IMR-90 (cell line): Measurements from ENCODE around the gene NEIL1. TPM values are rescaled to one million over a fixed set of nuclear protein-coding genes. Genes with fewer than 3 reads are reported as not detected.

Source experiments
- ATAC-seq: fragments of 200-7000 bp; cut with Tn5 transposase; 2 replicates; pipeline ENCODE4 v1.9.1; 2020; ENCODE audit warnings: low read depth, mild to moderate bottlenecking, moderate library complexity
- BruUV-seq: library from RNA; stranded (reverse); fragments of 400-500 nt; replicated peaks from 2 replicates; lab custom pipeline; 2021; lab: Mats Ljungman, UMichigan
- CTCF ChIA-PET: fragments of 300-600 bp; formaldehyde crosslinking; extraction: SDS; loops from one replicate; lab custom pipeline; 2021; ENCODE audit warnings: antibody characterized with exemption; lab: Yijun Ruan, JAX
- POLR2A ChIA-PET: fragments of 300-600 bp; sonication (Branson Sonifier 250); formaldehyde crosslinking; loops from one replicate; lab custom pipeline; 2022; ENCODE audit warnings: antibody characterized with exemption; ENCODE audit not compliant: unreplicated experiment; lab: Charles Lee
- DNase-seq: peaks from one replicate; pipeline ENCODE4 v3.0.0; 2013
- H2AFZ ChIP-seq: replicated peaks from 2 replicates; pipeline ENCODE3; 2013; ENCODE audit warnings: low read length, mild to moderate bottlenecking; ENCODE audit not compliant: poor library complexity
- H2AK5ac ChIP-seq: 2 replicates; pipeline ENCODE4 v1.6.1; 2013; ENCODE audit warnings: low read depth, low read length, inconsistent platforms
- H2AK9ac ChIP-seq: replicated peaks from 2 replicates; pipeline ENCODE3; 2013; ENCODE audit warnings: mild to moderate bottlenecking, low read depth, low read length, moderate library complexity; ENCODE audit not compliant: poor library complexity
- H2BK120ac ChIP-seq: 2 replicates; pipeline ENCODE4 v1.6.1; 2013; ENCODE audit warnings: low read depth, low read length, inconsistent platforms
- H2BK15ac ChIP-seq: 3 replicates; pipeline ENCODE4 v1.6.1; 2013; ENCODE audit warnings: low read depth, low read length, inconsistent platforms
- H2BK20ac ChIP-seq: 2 replicates; pipeline ENCODE4 v1.6.1; 2013; ENCODE audit warnings: low read depth, mild to moderate bottlenecking, inconsistent platforms, low read length, moderate library complexity
- H2BK5ac ChIP-seq: 2 replicates; pipeline ENCODE4 v1.6.1; 2013; ENCODE audit warnings: mild to moderate bottlenecking, low read depth, low read length, inconsistent platforms; ENCODE audit not compliant: poor library complexity, severe bottlenecking
- H3K14ac ChIP-seq: replicated peaks from 2 replicates; pipeline ENCODE4 v1.6.1; 2013; ENCODE audit warnings: low read depth, low read length, inconsistent platforms
- H3K18ac ChIP-seq: 2 replicates; pipeline ENCODE4 v1.6.1; 2013; ENCODE audit warnings: low read depth, low read length, control low read depth
- H3K23ac ChIP-seq: 2 replicates; pipeline ENCODE4 v1.6.1; 2013; ENCODE audit warnings: low read depth, low read length, inconsistent platforms
- H3K27ac ChIP-seq: 2 replicates; pipeline ENCODE4 v1.5.1; 2013; ENCODE audit warnings: mild to moderate bottlenecking, control low read depth, low read length; ENCODE audit not compliant: insufficient read depth
- H3K27me3 ChIP-seq: 2 replicates; pipeline ENCODE4 v1.6.1; 2013; ENCODE audit warnings: low read length; ENCODE audit not compliant: control insufficient read depth, insufficient read depth
- H3K36me3 ChIP-seq: 2 replicates; pipeline ENCODE4 v1.6.1; 2013; ENCODE audit warnings: low read length, mixed read lengths; ENCODE audit not compliant: control insufficient read depth, insufficient read depth
- H3K4ac ChIP-seq: 2 replicates; pipeline ENCODE4 v1.6.1; 2013; ENCODE audit warnings: low read depth, low read length, inconsistent platforms
- H3K4me1 ChIP-seq: 2 replicates; pipeline ENCODE4 v1.6.1; 2013; ENCODE audit warnings: low read length, mixed read lengths; ENCODE audit not compliant: control insufficient read depth, insufficient read depth
- H3K4me2 ChIP-seq: 2 replicates; pipeline ENCODE4 v1.6.1; 2013; ENCODE audit warnings: low read depth, mild to moderate bottlenecking, control low read depth, low read length, moderate library complexity
- H3K4me3 ChIP-seq: 2 replicates; pipeline ENCODE4 v1.5.1; 2013; ENCODE audit warnings: low read depth, mild to moderate bottlenecking, control low read depth, low read length, moderate library complexity; ENCODE audit not compliant: insufficient read depth
- H3K56ac ChIP-seq: 2 replicates; pipeline ENCODE4 v1.6.1; 2013; ENCODE audit warnings: low read length, inconsistent platforms; ENCODE audit not compliant: insufficient read depth; ENCODE audit errors: extremely low read depth
- H3K79me1 ChIP-seq, 2 experiments: 2 replicates each; pipeline ENCODE4 v1.6.1; 2013; ENCODE audit warnings: low read length in 2 of 2, inconsistent platforms in 1 of 2, low read depth in 1 of 2
- H3K9ac ChIP-seq: 2 replicates; pipeline ENCODE4 v1.6.1; 2013; ENCODE audit warnings: low read depth, low read length, control low read depth
- H3K9me1 ChIP-seq: 2 replicates; pipeline ENCODE4 v1.6.1; 2013; ENCODE audit warnings: low read length, inconsistent platforms; ENCODE audit not compliant: insufficient read depth
- H3K9me3 ChIP-seq: 2 replicates; pipeline ENCODE4 v1.6.1; 2013; ENCODE audit warnings: low read length; ENCODE audit not compliant: control insufficient read depth, insufficient read depth
- H4K20me1 ChIP-seq: 2 replicates; pipeline ENCODE4 v1.6.1; 2013; ENCODE audit warnings: low read length, inconsistent platforms; ENCODE audit not compliant: insufficient read depth
- H4K5ac ChIP-seq: 2 replicates; pipeline ENCODE4 v1.6.1; 2013; ENCODE audit warnings: mild to moderate bottlenecking, low read depth, low read length, control low read depth
- H4K8ac ChIP-seq, 2 experiments: 2 replicates each; pipeline ENCODE4 v1.6.1; 2013; ENCODE audit warnings: low read depth in 2 of 2, low read length in 2 of 2, control low read depth in 1 of 2, inconsistent platforms in 1 of 2
- H4K91ac ChIP-seq: 2 replicates; pipeline ENCODE4 v1.6.1; 2013; ENCODE audit warnings: low read depth, low read length, inconsistent platforms; ENCODE audit not compliant: insufficient read depth
- BHLHE40 ChIP-seq: fragments of 150-350 bp; IDR thresholded peaks from 2 replicates; pipeline ENCODE4 v1.6.1; 2016; ENCODE audit warnings: mild to moderate bottlenecking, low read depth, low read length
- CEBPB ChIP-seq: IDR thresholded peaks from 2 replicates; pipeline ENCODE4 v1.6.1; 2012; ENCODE audit warnings: low read depth, low read length, improper control_type of control experiment
- CHD1 ChIP-seq: IDR thresholded peaks from 2 replicates; pipeline ENCODE4 v1.6.1; 2012; ENCODE audit warnings: low read depth, low read length, improper control_type of control experiment
- ELK1 ChIP-seq: fragments of 150-350 bp; IDR thresholded peaks from 2 replicates; pipeline ENCODE4 v1.6.1; 2016; ENCODE audit warnings: low read depth, mild to moderate bottlenecking, low read length, moderate library complexity, borderline replicate concordance
- FOS ChIP-seq: fragments of 150-350 bp; IDR thresholded peaks from 2 replicates; pipeline ENCODE4 v1.6.1; 2016; ENCODE audit warnings: low read depth, low read length
- MAFK ChIP-seq: IDR thresholded peaks from 2 replicates; pipeline ENCODE4 v1.6.1; 2012; ENCODE audit warnings: low read depth, low read length, improper control_type of control experiment
- MAZ ChIP-seq: IDR thresholded peaks from 2 replicates; pipeline ENCODE4 v1.6.1; 2012; ENCODE audit warnings: low read depth, mild to moderate bottlenecking, low read length, improper control_type of control experiment, moderate library complexity, borderline replicate concordance
- MXI1 ChIP-seq: IDR thresholded peaks from 2 replicates; pipeline ENCODE4 v1.6.1; 2012; ENCODE audit warnings: low read depth, mild to moderate bottlenecking, low read length, moderate library complexity, borderline replicate concordance
- NFE2L2 ChIP-seq: fragments of 150-350 bp; IDR thresholded peaks from 2 replicates; pipeline ENCODE4 v1.6.1; 2016; ENCODE audit warnings: low read depth, mild to moderate bottlenecking, low read length
- POLR2A ChIP-seq: IDR thresholded peaks from 2 replicates; pipeline ENCODE4 v1.6.1; 2012; ENCODE audit warnings: mild to moderate bottlenecking, low read depth, low read length
- RAD21 ChIP-seq: IDR thresholded peaks from 2 replicates; pipeline ENCODE4 v1.6.1; 2012; ENCODE audit warnings: low read length, improper control_type of control experiment
- RFX5 ChIP-seq: IDR thresholded peaks from 2 replicates; pipeline ENCODE4 v1.8.0; 2012; ENCODE audit warnings: low read depth, mild to moderate bottlenecking, low read length, moderate library complexity
- SMC3 ChIP-seq: fragments of 150-350 bp; IDR thresholded peaks from 2 replicates; pipeline ENCODE4 v1.6.1; 2016; ENCODE audit warnings: low read depth, mild to moderate bottlenecking, antibody characterized with exemption, low read length, moderate library complexity
- USF2 ChIP-seq: fragments of 150-350 bp; IDR thresholded peaks from 2 replicates; pipeline ENCODE4 v1.6.1; 2017; ENCODE audit warnings: mild to moderate bottlenecking, antibody characterized with exemption, low read length, low read depth
- WGBS, 2 experiments: methylation state at CpG; one replicate each; pipeline versions ENCODE4 v1.1.5 to v1.1.7; 2013; ENCODE audit warnings: missing lambda C conversion rate in 2 of 2; ENCODE audit not compliant: insufficient read length in 1 of 2; ENCODE audit errors: extremely low coverage in 2 of 2; 5-methylcytosine and 5-hydroxymethylcytosine counted together
- dilution Hi-C: fragments of 300-500 bp; cut with HindIII; formaldehyde crosslinking; loops from one replicate; pipeline ENCODE4 v1.14.3; 2018; ENCODE audit warnings: low sequenced_read_pairs; ENCODE audit not compliant: unreplicated experiment
- in situ Hi-C: fragments of 300-500 bp; cut with MboI; formaldehyde crosslinking; loops from 3 replicates; pipeline ENCODE4 v1.14.3; 2019; ENCODE audit warnings: low sequenced_read_pairs, inconsistent platforms, mixed read lengths
- intact Hi-C: fragments of 100-400 bp; cut with micrococcal nuclease; formaldehyde crosslinking; loops from 2 replicates; pipeline ENCODE4 v1.10.0; 2022
- polyA plus RNA-seq, 3 experiments: library from polyadenylated mRNA; depleted of rRNA; stranded (reverse); fragments of >200 nt; gene quantifications; 2 replicates each; pipeline ENCODE4 v1.2.3, GENCODE V29; 2012; ENCODE audit warnings: low replicate concordance in 1 of 3
- total RNA-seq: library from RNA; depleted of rRNA; stranded (reverse); fragments of >200 nt; gene quantifications from 2 replicates; pipeline ENCODE4 v1.2.3, GENCODE V29; 2012
- TF ChIP-seq, protein P1 (sequence below): conservative IDR thresholded peaks from 2 replicates; pipeline ENCODE4 v1.5.1; 2012; ENCODE audit warnings: mild to moderate bottlenecking, low read depth, low read length, improper control_type of control experiment

NEIL1 gene
- total and polyA plus RNA-seq, 2 of the 4 experiments (the other 2 are of a cell fraction), result 1.1 to 3.6 TPM

DNA sequence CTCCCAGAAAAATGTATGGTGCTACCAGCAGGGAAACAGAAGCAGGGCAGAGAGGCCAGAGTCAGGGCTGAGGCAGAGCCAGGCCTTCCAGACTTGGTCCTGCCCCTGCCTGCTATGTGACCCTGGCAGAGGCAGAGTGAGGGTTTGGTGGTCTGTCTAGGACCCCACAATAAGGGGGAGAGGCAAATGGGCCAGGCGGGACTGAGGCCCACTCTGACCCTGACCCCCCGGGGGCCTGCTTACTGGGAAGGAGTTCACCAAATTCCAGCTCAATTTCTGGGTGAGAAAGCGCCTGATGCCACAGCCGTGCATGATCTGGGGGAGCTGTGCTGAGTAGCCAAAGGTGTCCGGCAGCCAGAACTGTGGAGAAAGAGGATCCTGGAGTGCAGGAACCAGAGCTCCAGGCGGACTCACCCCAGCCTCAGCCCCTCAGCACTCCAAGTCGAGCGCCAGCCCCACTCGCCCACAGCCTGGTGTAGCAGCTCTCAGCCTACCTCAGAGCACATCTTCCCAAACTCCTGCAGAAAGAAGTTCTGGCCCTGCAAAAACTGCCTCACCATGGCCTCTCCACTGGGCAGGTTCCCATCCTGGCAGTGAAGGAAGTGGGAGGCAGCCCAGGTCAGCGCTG is 14.6 kb downstream of the NEIL1 start:
- H2BK120ac ChIP-seq, result no peak overlapping the region
- no peaks in the 10 kb centered on the region; the same call in 1 of the 2 replicates for H3K9me1 ChIP-seq
- H2BK5ac ChIP-seq, result no peak overlapping the region
- no peak overlapping the region for H3K18ac ChIP-seq
- no peak for ATAC-seq
- no peak overlapping the region for H3K23ac ChIP-seq
- no peak overlapping the region for H3K9ac ChIP-seq
- DNase-seq, result no peak
- no peaks in the 10 kb centered on the region for H3K27me3 ChIP-seq
- no TSS peak for BruUV-seq
- H3K79me1 ChIP-seq, result peaks cover 2 to 15% of the 10 kb centered on the region in 2 experiments; a peak in 2 of 4 replicates
- H2AFZ ChIP-seq, result no peak overlapping the region
- TF ChIP-seq ELK1 (no peak), SMC3 (no peak), MXI1 (no peak), CHD1 (no peak), RAD21 (no peak), MAZ (no peak), POLR2A (no peak), NFE2L2 (no peak), FOS (no peak), RFX5 (no peak), USF2 (no peak), BHLHE40 (no peak), CEBPB (no peak), MAFK (no peak)
- TF ChIP-seq, protein P1, sequence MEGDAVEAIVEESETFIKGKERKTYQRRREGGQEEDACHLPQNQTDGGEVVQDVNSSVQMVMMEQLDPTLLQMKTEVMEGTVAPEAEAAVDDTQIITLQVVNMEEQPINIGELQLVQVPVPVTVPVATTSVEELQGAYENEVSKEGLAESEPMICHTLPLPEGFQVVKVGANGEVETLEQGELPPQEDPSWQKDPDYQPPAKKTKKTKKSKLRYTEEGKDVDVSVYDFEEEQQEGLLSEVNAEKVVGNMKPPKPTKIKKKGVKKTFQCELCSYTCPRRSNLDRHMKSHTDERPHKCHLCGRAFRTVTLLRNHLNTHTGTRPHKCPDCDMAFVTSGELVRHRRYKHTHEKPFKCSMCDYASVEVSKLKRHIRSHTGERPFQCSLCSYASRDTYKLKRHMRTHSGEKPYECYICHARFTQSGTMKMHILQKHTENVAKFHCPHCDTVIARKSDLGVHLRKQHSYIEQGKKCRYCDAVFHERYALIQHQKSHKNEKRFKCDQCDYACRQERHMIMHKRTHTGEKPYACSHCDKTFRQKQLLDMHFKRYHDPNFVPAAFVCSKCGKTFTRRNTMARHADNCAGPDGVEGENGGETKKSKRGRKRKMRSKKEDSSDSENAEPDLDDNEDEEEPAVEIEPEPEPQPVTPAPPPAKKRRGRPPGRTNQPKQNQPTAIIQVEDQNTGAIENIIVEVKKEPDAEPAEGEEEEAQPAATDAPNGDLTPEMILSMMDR, result no peak
- no peaks in the 10 kb centered on the region for H3K9me3 ChIP-seq
- in situ Hi-C loops (no loop called here), intact Hi-C loops (no loop called here), dilution Hi-C loops (no loop called here)
- H4K91ac ChIP-seq, result no peak overlapping the region
- no peak overlapping the region for H3K4ac ChIP-seq
- H2AK9ac ChIP-seq, result no peak overlapping the region
- H2BK20ac ChIP-seq, result no peak overlapping the region
- CTCF ChIA-PET, result no interaction called here
- no peak overlapping the region for H3K14ac ChIP-seq
- H3K56ac ChIP-seq, result no peak overlapping the region
- no peak overlapping the region for H4K5ac ChIP-seq
- no peak overlapping the region for H3K4me2 ChIP-seq
- no peak overlapping the region for H3K4me3 ChIP-seq
- H2AK5ac ChIP-seq, result no peak overlapping the region
- H3K4me1 ChIP-seq, result no peaks in the 10 kb centered on the region
- POLR2A ChIA-PET, result no interaction called here
- H3K36me3 ChIP-seq, result peaks cover 70% of the 10 kb centered on the region
- 96% methylated on average over 4 of the region's 10 CpGs; no CpG with 5 or more reads in 1 of the 2 experiments for WGBS, 2 experiments
- H3K27ac ChIP-seq, result no peak overlapping the region
- peaks cover 4% of the 10 kb centered on the region; the same call in 1 of the 2 replicates for H4K20me1 ChIP-seq
- H2BK15ac ChIP-seq, result no peak overlapping the region
- no peak overlapping the region for H4K8ac ChIP-seq
